ENCODE data around the gene ADD2. TPM values are rescaled to one million over a fixed set of nuclear protein-coding genes. Genes with fewer than 3 reads are reported as not detected.

ADD2 gene
- total RNA-seq, 1 donor from 2014 or later: 45.3 TPM

DNA sequence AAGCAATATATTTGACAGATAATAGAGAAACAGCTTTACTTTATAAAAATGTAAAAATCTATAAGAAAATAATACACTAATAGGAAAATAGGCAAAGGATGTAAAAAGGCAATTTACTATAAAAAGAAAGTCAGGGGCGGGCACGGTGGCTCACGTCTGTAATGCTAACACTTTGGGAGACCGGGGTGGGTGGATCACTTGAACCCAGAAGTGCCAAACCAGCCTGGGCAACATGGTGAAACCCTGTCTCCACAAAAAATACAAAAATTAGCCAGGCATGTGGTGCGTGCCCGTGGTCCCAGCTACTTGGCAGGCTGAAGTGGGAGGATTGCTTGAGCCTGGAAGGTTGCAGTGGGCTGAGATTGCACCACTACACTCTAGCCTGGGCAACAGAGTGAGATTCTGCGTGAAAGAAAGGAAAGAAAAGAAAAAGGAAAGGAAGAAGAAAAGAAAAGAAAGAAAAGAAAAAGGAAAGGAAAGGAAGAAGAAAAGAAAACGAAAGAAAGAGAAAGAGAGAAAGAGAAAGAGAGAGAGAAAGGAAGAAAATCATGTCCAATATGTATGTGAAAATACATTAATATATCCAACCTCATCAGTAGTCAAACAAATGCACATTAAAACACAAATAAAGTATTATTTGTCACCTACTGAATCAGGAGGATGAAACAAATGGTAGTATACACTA is 65.1 kb downstream of the ADD2 start:
- H3K9me3 ChIP-seq (ENCODE audit: low read depth): no peaks in the 10 kb centered on the region
- H2AFZ ChIP-seq (replicated peaks): no peak overlapping the region
- Mint-ChIP-seq H3K27me3 (ENCODE audit: insufficient read depth, low read depth) (no peaks in the 10 kb centered on the region), H3K27ac (no peak overlapping the region), H3K36me3 (peaks cover 11% of the 10 kb centered on the region), H3K9me3 (no peaks in the 10 kb centered on the region), H3K4me1 (no peaks in the 10 kb centered on the region), H3K4me3 (no peak overlapping the region)
- no peaks in the 10 kb centered on the region for H3K4me1 ChIP-seq
- no peaks in the 10 kb centered on the region for H3F3A ChIP-seq (ENCODE audit: low read depth)
- no peaks in the 10 kb centered on the region for H3K27me3 ChIP-seq
- H3K79me2 ChIP-seq (ENCODE audit: low read depth): no peaks in the 10 kb centered on the region
- H3K4me2 ChIP-seq: no peak overlapping the region
- H3K36me3 ChIP-seq: no peaks in the 10 kb centered on the region
- no peak for DNase-seq (ENCODE audit: low spot score)
- H3K9ac ChIP-seq: no peak overlapping the region
- H3K27ac ChIP-seq: no peak overlapping the region
- no peaks in the 10 kb centered on the region for H4K20me1 ChIP-seq (ENCODE audit: low read depth)
- no peak for TF ChIP-seq EZH2 (IDR thresholded peaks at IDR 0.05)
- TF ChIP-seq, protein P1, sequence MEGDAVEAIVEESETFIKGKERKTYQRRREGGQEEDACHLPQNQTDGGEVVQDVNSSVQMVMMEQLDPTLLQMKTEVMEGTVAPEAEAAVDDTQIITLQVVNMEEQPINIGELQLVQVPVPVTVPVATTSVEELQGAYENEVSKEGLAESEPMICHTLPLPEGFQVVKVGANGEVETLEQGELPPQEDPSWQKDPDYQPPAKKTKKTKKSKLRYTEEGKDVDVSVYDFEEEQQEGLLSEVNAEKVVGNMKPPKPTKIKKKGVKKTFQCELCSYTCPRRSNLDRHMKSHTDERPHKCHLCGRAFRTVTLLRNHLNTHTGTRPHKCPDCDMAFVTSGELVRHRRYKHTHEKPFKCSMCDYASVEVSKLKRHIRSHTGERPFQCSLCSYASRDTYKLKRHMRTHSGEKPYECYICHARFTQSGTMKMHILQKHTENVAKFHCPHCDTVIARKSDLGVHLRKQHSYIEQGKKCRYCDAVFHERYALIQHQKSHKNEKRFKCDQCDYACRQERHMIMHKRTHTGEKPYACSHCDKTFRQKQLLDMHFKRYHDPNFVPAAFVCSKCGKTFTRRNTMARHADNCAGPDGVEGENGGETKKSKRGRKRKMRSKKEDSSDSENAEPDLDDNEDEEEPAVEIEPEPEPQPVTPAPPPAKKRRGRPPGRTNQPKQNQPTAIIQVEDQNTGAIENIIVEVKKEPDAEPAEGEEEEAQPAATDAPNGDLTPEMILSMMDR (IDR thresholded peaks at IDR 0.05): no peak
- no peak for TF ChIP-seq EZH2phosphoT487 (IDR thresholded peaks at IDR 0.05)
- H3K4me3 ChIP-seq: no peak overlapping the region

- Histone ChIP-seq H4K20me1 (ENCODE audit: low read depth) (no peaks in the 10 kb centered on the region), H2AFZ (replicated peaks) (no peak overlapping the region), H3K27me3 (no peaks in the 10 kb centered on the region), H3K36me3 (no peaks in the 10 kb centered on the region), H3K4me1 (no peaks in the 10 kb centered on the region), H3K9ac (no peak overlapping the region), H3K9me3 (ENCODE audit: low read depth) (no peaks in the 10 kb centered on the region), H3K4me3 (no peak overlapping the region), H3F3A (ENCODE audit: low read depth) (no peaks in the 10 kb centered on the region), H3K4me2 (no peak overlapping the region), H3K79me2 (ENCODE audit: low read depth) (no peaks in the 10 kb centered on the region), H3K27ac (no peak overlapping the region)
- H3K9me3 Mint-ChIP-seq: no peaks in the 10 kb centered on the region
- H3K4me3 Mint-ChIP-seq: no peak overlapping the region
- H3K27me3 Mint-ChIP-seq (ENCODE audit: insufficient read depth, low read depth): no peaks in the 10 kb centered on the region
- H3K4me1 Mint-ChIP-seq: no peaks in the 10 kb centered on the region
- H3K27ac Mint-ChIP-seq: no peak overlapping the region
- no peak for TF ChIP-seq EZH2phosphoT487 (IDR thresholded peaks at IDR 0.05)
- TF ChIP-seq, protein P1 (IDR thresholded peaks at IDR 0.05): no peak
- no peak for TF ChIP-seq EZH2 (IDR thresholded peaks at IDR 0.05)
- H3K36me3 Mint-ChIP-seq: peaks cover 16% of the 10 kb centered on the region
- DNase-seq (ENCODE audit: low spot score): no peak
Observed at GRCh38 chr2:70698847-70699246, 69.2 kb downstream of the ADD2 start.

GRCh38 chr2:70697603-70698383 is 70.2 kb downstream of the ADD2 start:
- H3K4me1 Mint-ChIP-seq: no peaks in the 10 kb centered on the region
- TF ChIP-seq, protein P1 (IDR thresholded peaks at IDR 0.05): no peak
- TF ChIP-seq EZH2phosphoT487 (IDR thresholded peaks at IDR 0.05) (no peak), EZH2 (IDR thresholded peaks at IDR 0.05) (no peak)
- Histone ChIP-seq H3K4me3 (no peak overlapping the region), H3K79me2 (ENCODE audit: low read depth) (no peaks in the 10 kb centered on the region), H3K9ac (no peak overlapping the region), H3K36me3 (no peaks in the 10 kb centered on the region), H3K9me3 (ENCODE audit: low read depth) (no peaks in the 10 kb centered on the region), H3K27me3 (no peaks in the 10 kb centered on the region), H3K27ac (no peak overlapping the region), H3K4me1 (no peaks in the 10 kb centered on the region), H3K4me2 (no peak overlapping the region), H2AFZ (replicated peaks) (no peak overlapping the region), H4K20me1 (ENCODE audit: low read depth) (no peaks in the 10 kb centered on the region), H3F3A (ENCODE audit: low read depth) (no peaks in the 10 kb centered on the region)
- H3K4me3 Mint-ChIP-seq: no peak overlapping the region
- no peaks in the 10 kb centered on the region for H3K27me3 Mint-ChIP-seq (ENCODE audit: insufficient read depth, low read depth)
- H3K9me3 Mint-ChIP-seq: no peaks in the 10 kb centered on the region
- no peak overlapping the region for H3K27ac Mint-ChIP-seq
- peaks cover 20% of the 10 kb centered on the region for H3K36me3 Mint-ChIP-seq
- no peak for DNase-seq (ENCODE audit: low spot score)

All from neural progenitor cell (in vitro differentiated cells).